GM21447 (cell line): ENCODE results near the gene MAP3K4.

Experiments used
- ATAC-seq: cut with Tn5 transposase; IDR thresholded peaks from one replicate; pipeline ENCODE4 v1.9.1; 2021; ENCODE audit not compliant: unreplicated experiment

MAP3K4 gene

DNA sequence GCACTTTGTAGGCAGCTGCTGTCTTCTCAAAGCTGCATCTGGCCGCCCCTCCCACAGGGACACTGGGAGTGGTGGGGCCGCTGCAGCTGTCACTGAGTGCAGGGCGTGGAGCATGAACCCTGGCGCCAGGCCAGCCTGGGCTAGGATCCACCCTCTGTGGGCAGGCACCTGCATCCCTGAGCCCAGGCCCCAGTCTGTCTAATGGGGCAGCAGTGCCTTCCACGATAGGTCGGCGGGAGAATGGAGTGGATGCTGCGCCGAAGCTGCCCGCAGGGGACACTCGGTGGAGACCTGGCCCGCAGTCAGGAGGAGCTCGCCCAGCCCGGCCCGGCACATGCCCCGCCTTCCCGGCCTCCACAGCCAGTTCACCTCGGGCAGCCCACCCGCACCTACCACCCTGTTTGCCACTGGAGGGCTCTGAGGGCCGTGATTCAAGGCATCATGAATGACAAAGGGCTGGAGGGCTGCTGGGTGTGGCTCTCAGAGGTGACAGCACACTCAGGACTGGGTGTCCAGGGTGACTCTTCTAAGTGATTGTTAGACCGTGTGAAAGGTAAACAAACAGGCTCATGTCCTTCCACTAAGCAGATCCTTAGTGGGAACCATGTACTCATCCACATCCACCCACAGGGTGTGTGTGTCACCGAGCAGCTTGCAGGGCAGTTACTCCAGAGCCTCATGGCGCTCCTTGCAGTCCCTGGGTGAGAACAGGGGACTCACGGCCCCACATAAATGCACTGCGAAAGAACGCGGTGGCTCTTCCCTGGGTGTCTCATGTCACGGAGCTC, 148.4 kb downstream of the MAP3K4 start:
- ATAC-seq = no peak

DNA sequence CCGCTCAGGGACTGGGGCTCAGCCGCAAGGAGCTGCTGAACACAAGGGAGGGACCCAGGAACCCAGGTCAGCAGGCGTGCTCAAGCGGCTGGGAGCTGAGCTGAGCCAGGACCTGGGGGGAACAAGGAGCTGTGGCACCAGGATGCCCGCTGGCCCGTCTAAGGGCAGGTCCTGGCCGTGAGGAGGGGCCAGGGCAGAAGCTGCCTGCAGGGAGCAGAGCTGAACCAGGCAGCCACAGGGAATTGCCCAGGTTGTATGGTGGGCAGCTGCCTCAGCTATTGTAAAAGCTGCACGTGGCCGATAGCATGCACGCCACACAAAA, 148.9 kb downstream of the MAP3K4 start:
- no peak for ATAC-seq

DNA sequence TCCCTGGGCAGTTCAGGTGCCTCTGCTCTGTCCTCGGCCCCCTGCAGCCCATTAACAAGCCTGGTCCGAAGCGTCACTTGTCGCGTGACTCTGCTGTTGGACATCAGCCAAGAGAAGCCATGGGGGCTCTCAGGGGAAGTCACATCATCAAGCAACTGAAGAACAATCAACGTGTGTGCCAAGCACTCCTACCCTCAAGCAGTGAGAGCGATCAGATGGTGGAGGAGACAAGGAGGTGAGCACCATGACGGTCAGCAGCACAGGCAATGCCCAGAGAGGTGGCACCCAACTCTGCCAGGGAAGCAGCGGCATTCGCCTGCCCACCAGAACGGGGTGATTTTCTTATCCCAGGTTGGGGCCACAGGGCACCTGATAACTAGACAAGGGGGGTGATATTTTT, 149.6 kb downstream of the MAP3K4 start:
- ATAC-seq = no peak

DNA sequence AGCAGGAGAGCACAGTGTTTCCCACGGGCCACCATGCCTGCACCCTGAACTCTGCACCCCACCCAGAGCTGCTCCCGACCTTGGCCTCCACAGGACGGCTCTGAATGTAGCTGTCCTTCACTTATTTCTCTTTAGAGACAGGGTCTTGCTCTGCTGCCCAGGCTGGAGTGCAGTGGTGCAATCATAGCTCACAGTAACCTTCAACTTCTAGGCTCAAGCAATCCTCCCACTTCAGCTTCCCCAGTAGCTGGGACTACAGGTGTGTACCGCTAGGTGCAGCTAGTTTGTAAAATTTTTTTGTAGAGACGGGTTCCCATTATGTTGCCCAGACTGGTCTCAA, 151.4 kb downstream of the MAP3K4 start:
- ATAC-seq = no peak

DNA sequence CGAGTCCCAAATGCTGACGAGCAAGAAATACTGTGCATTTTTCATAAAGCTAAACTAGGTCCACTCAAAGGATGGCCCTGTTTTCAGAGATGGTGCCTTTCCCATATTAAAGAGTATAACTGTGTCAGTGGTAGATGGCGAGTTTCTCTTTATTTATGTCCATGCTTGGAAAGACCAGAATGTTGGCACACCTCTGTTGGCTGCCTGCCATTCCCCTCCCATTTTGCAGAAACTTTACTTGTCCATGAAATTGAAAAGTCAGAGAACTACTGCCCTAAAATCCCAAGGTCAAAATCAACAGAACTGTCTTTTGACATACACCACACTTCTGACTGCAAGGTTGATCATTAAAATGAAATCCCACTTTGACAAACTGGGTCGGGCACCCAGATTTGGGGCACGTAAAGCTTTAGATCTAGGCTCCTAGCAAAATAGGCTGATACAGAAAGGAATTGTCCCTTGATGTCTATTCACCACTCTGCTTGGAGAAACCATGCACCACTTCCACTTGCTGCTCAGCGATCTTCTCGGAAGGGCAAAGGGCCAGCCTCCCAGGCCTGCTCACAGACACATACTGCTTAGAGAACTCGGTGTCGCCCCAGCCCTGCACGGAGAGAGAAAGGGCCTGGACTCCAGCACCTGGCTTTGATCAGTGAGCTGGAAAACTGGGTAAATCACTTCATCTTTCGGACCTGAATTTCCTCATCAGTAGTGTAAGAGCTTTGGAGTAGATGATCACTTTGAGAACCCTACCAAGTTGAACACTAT, 152.3 kb downstream of the MAP3K4 start:
- no peak for ATAC-seq

DNA sequence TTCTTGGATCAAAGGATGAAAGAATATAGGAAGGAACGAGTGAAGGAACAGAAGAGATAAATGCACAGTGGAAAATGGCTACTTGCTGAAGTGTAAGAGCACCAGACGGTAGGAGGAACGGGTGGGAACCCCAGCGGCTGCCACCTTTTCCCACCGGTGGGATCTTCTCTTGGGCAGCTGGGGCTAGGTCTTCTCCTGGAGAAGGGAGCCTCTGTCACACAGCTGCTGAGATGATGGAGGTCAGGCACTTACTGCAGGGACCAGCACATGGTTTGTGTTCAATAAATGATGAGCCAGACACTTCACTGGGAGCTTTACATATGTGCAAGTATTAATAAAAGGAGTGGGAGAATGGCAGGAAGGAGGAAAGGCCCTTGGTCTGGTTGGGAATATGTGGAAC, 158.6 kb downstream of the MAP3K4 start:
- ATAC-seq = no peak

DNA sequence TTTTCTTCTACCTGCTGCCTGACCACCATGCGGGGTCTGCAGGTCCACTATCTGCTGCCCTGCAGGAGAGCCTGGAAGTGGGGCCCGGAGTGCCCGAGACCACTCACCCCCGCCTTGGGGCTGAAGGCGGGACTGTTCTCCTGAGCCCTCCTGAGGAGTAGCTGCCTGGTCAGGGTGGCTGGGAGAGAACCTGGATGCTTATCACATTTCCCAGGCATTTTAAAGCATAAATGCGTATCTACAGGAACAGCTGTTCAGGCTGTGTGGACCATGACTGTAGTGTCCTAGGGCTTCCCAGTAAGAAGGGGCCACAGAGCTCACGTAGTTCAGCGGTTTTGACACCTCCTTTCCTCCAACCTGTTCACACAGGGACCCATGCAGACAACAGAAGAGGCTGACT, 159.0 kb downstream of the MAP3K4 start:
- no peak for ATAC-seq

DNA sequence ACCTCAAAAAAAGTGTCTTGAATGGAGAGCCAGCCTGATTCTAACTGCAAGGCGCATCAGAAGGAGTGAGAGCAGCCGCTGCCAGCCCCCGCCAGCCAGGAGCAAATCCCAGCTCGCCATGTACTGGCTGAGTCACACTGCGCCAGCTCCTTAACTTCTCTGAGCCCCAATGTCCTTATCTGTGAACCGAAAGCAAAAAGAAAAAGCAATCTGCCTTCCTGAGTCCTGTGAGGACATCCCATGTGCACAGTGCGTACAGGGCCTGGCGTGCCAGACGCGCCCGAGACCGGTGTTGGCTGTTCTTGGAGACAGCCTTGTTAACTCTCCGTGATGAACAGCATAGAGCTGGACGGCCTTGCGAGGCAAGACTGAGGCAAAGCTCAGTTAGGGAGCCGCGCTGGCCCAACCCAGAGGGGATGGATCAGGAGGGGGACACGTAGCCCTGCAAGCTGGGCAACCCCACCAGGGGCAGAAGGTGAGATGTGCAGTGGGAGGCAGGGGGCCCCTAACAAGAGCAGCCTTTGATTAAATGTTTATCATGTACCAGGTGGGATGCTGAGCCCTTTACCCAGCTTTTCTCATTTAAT, 159.6 kb downstream of the MAP3K4 start:
- no peak for ATAC-seq

DNA sequence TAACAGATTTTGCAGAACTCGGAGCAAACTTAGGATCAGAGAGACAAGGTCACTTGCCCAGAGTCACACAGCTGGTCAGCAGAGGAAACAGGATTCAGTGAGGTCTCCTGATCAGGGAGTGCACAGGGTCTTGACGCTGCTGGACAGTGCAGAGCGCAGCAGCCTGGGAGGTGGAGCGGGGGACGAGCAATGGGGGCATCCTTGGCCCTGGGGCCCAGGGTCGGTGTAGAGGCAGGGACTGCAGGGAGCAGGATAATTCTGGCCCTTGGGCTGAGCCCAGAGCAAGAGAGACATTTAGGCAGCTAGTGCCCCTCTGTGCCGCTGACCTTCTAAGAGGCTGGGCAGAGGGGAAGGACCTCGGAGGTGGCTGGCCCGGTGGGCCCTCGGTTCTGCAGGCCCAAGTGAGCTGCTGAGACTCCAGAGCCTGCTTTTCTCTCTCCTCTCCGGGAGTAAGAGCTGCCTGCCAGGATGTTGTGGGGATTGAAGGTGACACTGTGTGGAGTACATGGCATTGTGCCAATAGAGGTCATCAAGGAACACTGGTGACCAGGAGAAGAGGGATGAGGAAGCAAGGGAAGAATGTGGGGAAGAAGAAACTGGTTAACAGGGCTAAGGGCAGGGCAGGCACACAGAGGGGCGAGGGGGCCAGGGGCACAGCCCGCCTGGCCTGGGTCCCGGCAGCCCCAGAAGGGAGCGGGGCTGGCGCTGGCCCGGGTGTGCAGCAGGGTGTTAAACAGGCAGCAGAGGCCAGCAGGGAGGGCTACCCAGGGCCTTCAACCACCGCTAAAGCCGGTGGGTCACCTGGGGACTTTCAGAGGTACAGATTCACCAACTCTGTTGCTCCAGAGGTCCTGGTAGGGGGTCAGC, 160.3 kb downstream of the MAP3K4 start:
- no peak for ATAC-seq

DNA sequence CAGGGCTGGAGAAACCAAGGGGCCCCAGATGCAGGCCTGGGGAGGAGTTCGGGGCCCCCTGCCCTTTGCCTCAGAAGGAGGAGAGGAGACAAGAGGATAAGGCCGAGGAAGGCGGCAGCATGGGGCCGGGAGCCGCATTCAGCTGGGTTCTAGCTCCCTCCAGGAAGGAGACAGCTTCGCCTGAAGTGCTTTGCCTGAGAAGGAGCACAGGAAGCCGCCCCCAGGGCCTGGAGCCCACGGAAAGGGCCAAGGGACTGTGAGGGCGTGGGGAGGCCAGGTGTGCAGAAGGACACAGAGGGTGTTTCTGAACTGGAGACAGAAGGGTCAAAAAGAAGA, 160.9 kb downstream of the MAP3K4 start:
- no peak for ATAC-seq

DNA sequence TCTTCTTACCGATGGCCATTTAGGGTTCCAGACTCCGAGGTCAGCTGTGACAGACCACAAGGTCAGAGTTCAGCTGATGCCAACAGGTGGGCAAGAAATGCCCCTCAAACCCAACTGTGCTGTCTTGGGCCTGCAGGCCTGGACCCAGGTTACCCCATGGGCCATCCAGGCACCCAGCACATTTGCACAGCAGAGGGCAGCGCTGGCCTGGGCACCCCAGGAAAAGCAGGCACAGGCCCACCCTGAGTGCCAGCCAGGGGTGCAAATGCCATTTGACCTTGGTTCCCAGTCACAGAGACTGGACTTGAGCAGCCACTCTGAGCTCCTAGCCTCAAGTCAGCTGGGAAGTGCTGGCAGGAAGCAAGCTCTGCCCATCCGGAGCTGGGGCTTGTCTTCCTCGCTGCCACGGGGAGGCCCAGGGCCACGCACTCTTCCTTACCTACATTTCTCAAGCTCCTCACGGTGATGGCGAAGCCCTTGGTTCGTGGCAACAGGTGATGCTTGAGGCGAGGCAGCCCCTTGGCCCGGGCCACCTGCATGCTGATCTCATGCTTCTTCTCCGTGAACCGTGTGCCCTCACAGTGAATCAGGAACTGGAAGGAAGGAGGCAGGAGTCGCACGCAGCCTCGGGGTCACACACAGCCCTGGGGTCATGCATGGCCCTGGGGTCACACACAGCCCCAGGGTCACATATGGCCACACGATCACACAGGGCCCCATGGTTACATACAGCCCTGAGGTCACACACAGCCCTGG, 161.5 kb downstream of the MAP3K4 start:
- no peak for ATAC-seq

DNA sequence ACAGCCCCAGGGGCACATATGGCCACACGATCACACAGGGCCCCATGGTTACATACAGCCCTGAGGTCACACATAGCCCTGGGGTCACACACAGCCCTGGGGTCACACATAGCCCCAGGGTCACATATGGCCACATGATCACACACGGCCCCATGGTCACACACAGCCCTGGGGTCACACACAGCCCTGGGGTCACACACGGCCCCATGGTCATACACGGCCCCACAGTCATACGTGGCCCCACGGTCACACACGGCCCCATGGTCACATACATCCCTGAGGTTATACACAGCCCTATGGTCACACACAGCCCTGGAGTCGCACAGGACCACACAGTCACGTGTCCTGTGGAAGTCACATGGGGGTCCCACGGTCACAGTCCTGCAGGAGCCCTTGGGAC, 162.2 kb downstream of the MAP3K4 start:
- no peak for ATAC-seq

DNA sequence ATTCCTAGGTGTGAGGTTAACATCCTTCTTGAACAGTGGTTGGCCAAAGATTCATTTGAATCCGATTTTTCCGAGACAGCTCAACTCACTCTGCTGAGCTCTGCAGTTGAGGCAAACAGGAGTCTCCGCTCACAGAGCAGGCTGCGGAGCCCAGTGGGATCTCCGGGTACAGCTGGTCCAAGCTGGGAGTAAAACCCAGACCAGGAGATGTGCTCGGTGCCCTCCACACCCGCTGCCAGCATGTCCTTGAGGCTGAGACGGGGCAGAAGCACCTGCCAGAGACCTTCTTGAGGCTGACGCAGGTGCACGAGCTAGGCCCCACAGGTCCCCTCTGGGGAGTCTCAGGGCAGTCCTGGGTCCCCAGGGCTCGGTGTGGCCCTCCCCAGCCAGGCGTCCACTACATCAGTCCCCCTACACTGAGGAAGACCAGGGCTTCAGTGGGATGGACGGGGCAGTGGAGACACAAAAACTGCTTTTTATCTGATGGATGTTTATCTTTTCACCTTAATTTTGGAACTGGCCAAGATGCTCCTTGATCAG, 163.3 kb downstream of the MAP3K4 start:
- ATAC-seq = no peak

DNA sequence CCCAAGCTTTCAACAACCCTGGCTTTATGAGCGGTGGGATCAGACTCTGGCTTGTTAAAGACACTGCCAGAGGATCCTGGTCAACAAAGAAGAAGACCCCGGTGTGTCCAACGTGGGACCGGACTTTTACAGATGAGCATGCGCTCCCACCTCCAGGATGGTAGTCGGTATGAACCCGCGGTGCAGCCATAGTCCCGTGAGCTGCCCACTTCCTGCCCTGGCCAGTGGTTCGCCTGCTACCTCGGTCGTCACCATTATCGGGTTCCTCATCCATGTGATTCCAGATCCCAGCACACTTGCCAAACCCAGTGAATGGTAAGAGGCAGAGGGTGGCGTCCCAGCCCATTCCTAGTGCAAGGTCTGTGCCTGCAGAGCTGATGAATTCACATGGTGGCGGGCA, 169.6 kb downstream of the MAP3K4 start:
- ATAC-seq = no peak

DNA sequence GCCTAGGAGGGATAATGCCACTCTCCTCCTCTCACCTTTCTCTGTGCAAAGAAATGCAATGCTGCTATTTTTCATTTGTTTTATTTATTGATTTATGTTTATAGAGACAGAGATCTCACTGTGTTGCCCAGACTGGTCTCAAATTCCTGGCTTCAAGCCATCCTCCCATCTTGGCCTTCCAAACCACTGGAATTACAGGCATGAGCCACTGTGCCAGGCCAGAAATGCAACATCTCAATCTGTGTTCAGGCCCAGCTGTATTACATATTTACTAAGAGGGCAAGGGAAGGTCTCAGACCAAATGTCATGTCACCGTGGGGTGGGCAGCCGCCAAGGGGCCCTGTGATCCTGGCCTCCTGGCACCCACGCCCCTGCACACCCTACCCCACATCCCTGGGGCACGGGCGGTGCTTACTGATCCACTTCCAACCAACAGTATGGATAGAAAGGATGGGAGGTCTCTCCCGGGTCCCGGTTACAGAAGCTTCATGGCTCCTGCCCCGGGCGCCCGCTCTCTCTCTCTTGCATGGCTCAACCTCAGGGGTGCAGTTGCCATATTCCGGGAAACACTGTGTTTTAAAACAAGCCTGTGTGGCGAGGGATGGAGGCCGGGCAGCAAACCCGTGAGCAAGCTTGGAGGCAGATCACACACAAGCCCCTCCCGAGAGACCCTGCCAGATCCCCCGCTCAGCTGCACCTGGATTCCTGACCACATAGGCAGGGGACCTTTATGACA, 170.5 kb downstream of the MAP3K4 start:
- no peak for ATAC-seq

DNA sequence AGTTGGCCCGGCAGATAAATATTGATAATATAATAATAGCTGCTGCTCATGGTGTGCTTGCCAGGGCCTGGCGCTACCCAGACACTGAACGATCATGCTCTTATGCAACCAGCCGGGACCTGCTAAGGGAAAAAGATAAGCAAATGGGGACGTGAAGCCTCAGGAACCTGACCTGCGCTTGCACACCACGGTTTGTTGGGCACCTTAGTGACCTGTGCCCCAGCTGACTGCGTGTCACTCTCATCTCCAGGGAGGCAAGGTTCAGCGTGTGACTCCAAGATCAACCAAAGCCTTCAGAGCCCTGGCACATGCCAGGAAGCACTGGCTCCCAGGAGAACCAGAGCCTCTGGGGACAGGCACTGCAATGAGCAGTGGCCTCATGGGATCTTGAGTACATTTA, 171.2 kb downstream of the MAP3K4 start:
- no peak for ATAC-seq

DNA sequence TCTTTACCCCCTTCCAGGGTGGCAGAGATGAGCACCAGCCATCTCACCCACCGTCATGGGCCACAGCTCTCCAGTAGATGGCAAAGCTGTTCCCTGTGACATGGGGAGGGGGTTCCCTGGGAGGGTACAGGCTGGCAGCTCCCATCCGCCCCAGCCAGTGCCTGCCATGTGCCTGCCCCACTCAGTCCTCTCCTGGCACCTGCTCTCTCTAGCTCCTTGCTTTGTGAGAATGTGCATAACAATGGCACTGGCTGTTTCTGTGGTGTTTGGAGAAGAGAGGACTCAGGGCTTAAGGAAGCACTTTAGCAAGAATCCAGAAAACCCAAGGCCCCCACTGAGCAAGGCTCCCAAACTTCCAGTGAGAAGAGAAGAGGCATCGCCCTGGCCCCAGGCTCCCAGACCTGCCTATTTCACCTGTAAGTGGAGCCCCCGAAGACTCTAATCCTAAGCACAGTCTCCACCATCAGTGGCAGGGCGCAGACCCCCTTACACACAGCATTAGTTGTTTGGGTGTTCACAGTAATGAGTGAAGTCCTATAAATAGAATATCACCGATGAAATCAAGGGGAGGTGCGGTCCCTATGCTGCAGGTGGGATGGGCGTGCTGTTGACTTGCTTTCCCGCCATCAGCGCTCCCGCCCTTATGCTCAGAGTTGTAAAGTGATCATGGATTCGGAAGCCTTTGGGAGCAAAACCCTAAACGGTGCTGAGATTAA, 172.1 kb downstream of the MAP3K4 start:
- ATAC-seq = no peak

DNA sequence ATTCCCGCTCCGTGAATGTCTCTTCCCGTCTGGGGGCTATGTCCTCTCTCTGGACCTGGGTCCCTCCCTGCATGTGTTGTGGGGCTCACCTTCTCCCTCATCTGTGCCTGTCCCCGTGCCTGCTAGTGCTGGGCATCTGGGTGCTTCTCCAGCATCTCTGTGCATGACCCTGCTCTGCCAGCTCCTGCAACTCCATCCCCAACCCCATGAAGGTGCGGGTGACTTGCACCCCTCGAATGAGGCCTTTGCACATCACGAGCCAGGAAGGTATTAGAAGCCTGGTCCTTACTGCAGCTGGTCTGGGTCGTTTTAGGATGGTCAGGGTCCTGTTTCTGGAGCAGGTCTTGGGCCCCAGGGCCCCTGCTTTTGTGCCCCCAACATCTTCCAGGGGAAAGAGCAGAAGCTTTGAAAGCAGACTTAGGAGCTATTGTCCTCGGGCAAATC, 172.6 kb downstream of the MAP3K4 start:
- ATAC-seq = no peak

DNA sequence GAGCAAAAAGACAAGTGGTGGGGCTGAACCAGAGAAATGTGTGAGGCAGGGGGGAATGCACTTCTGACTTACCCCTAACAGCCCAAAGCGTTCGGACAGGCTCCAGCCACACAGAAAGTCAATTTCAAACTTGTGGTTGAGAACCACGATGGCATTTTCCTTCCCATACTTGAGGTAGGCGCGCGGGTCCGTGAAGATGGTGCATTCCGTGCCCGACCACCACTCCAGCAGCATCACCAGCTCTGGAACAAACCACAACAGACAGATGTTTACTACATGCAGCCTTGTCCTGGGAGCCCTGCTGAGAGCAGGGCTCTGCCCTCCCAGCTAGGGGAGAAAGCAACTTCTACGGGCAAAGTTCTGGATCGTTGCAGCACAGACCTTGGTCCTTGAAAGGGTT, 174.6 kb downstream of the MAP3K4 start:
- ATAC-seq = no peak
